Mesothelial cell of epicardium (in vitro differentiated cells): ENCODE data around the gene RYR1. TPM values are rescaled to one million over a fixed set of nuclear protein-coding genes. Genes with fewer than 3 reads are reported as not detected.

Experiments
- DNase-seq, 2 experiments: peaks; one replicate each; pipeline ENCODE4 v3.0.0; 2021; ENCODE audit warnings: low spot score in 2 of 2; ENCODE audit not compliant: unreplicated experiment in 2 of 2
- H3K27ac Mint-ChIP-seq: 2 replicates; pipeline ENCODE4 v1.8.0; 2021; ENCODE audit warnings: mixed read lengths
- H3K27me3 Mint-ChIP-seq: 2 replicates; pipeline ENCODE4 v1.8.0; 2021; ENCODE audit warnings: low read depth, mixed read lengths
- H3K36me3 Mint-ChIP-seq: 2 replicates; pipeline ENCODE4 v1.8.0; 2021; ENCODE audit warnings: mixed read lengths
- H3K4me1 Mint-ChIP-seq: 2 replicates; pipeline ENCODE4 v1.8.0; 2021; ENCODE audit warnings: mixed read lengths
- H3K4me3 Mint-ChIP-seq: 2 replicates; pipeline ENCODE4 v1.8.0; 2021; ENCODE audit warnings: mild to moderate bottlenecking, moderate library complexity, mixed read lengths
- H3K9me3 Mint-ChIP-seq: 2 replicates; pipeline ENCODE4 v1.8.0; 2021; ENCODE audit warnings: mixed read lengths
- CTCF ChIP-seq: fragments of 200-600 bp; sonication (generic); IDR thresholded peaks from one replicate; pipeline ENCODE4 v1.5.0; 2021; ENCODE audit warnings: antibody characterized with exemption; ENCODE audit not compliant: unreplicated experiment
- total RNA-seq: library from RNA; stranded (reverse); gene quantifications from 3 replicates; pipeline ENCODE4 v1.2.1, GENCODE V29; 2021

RYR1 gene
- total RNA-seq, 1 donor from 2014 or later: 0.27 TPM

DNA sequence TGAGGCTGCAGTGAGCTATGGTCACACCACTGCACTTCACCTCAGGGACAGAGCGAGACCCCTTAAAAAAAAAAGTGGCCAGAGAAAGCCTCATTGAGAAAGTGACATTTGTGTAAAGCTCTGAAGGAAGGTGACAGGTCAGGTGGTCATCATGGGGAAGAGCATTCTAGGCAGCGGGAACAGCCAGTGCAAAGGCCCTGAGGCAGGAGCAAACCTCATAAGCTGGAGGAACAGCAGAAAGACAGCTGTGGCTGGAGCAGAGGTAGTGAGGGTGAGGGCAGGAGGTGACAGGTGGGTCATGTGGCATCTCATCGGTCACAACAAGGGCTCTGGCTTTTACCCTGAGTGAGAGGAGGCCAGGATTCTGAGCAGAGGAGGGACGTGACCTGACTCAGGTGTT, 64.4 kb downstream of the RYR1 start:
- Mint-ChIP-seq H3K27me3 (peaks cover 8% of the 10 kb centered on the region), H3K4me1 (no peaks in the 10 kb centered on the region), H3K9me3 (no peaks in the 10 kb centered on the region), H3K4me3 (no peak overlapping the region), H3K36me3 (no peaks in the 10 kb centered on the region), H3K27ac (no peak overlapping the region)
- DNase-seq: no peak
- TF ChIP-seq CTCF: no peak

GRCh38 chr19:38499532-38499931, 66.0 kb downstream of the RYR1 start:
- Mint-ChIP-seq H3K9me3 (no peaks in the 10 kb centered on the region), H3K4me3 (no peak overlapping the region), H3K36me3 (no peaks in the 10 kb centered on the region), H3K27me3 (peaks cover 9% of the 10 kb centered on the region), H3K27ac (no peak overlapping the region), H3K4me1 (no peaks in the 10 kb centered on the region)
- no peak for DNase-seq
- TF ChIP-seq CTCF: no peak

DNA sequence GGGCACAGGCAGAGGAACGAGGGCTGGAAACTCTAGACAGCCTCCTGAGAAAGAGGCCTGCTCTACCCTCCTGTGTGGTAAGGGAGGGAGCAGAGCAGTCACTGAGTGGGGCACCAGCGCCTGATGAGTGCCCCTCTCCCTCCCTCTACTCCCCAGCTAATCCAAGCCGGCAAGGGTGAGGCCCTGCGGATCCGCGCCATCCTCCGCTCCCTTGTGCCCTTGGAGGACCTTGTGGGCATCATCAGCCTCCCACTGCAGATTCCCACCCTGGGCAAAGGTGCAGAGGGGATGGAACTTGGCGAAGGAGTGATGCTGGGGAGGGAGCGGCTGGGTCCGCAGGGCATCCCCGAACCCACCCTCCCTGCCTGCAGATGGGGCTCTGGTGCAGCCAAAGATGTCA, 67.0 kb downstream of the RYR1 start:
- Mint-ChIP-seq H3K4me3 (no peak overlapping the region), H3K4me1 (no peaks in the 10 kb centered on the region), H3K9me3 (no peaks in the 10 kb centered on the region), H3K36me3 (no peaks in the 10 kb centered on the region), H3K27ac (no peak overlapping the region), H3K27me3 (peaks cover 8% of the 10 kb centered on the region)
- no peak for TF ChIP-seq CTCF
- no peak for DNase-seq

GRCh38 chr19:38502410-38503076, 69.1 kb downstream of the RYR1 start:
- no peak overlapping the region for H3K27ac Mint-ChIP-seq
- DNase-seq: no peak
- H3K36me3 Mint-ChIP-seq: no peaks in the 10 kb centered on the region
- H3K4me1 Mint-ChIP-seq: no peaks in the 10 kb centered on the region
- TF ChIP-seq CTCF: no peak
- peaks cover 8% of the 10 kb centered on the region for H3K27me3 Mint-ChIP-seq
- no peak overlapping the region for H3K4me3 Mint-ChIP-seq
- no peaks in the 10 kb centered on the region for H3K9me3 Mint-ChIP-seq

GRCh38 chr19:38503077-38503410, 69.6 kb downstream of the RYR1 start:
- Mint-ChIP-seq H3K4me1 (no peaks in the 10 kb centered on the region), H3K36me3 (no peaks in the 10 kb centered on the region), H3K4me3 (no peak overlapping the region), H3K9me3 (no peaks in the 10 kb centered on the region), H3K27me3 (peaks cover 8% of the 10 kb centered on the region), H3K27ac (no peak overlapping the region)
- no peak for TF ChIP-seq CTCF
- DNase-seq: no peak

- Mint-ChIP-seq H3K9me3 (no peaks in the 10 kb centered on the region), H3K27ac (no peak overlapping the region), H3K4me3 (no peak overlapping the region), H3K27me3 (peaks cover 12% of the 10 kb centered on the region), H3K36me3 (no peaks in the 10 kb centered on the region), H3K4me1 (no peaks in the 10 kb centered on the region)
- DNase-seq: no peak
- no peak for TF ChIP-seq CTCF
These were observed 72.5 kb downstream of the RYR1 start for GRCh38 chr19:38505958-38506357.
